ENCODE measurements around the gene CIB2. TPM values are rescaled to one million over a fixed set of nuclear protein-coding genes. Genes with fewer than 3 reads are reported as not detected.

The CIB2 gene
- total RNA-seq, 1 experiment from 2014 or later, result 17.3 TPM

- H3K4me1 ChIP-seq (ENCODE audit: control insufficient read depth in 1 of 2, insufficient read depth in 2 of 2, low read length in 2 of 2), result peaks cover 9 to 17% of the 10 kb centered on the region in 2 experiments; a peak in 3 of 4 replicates
- no peak overlapping the region for H3K27ac ChIP-seq (ENCODE audit: low read depth, low read length)
- TF ChIP-seq ZNF274 (IDR thresholded peaks at IDR 0.05; ENCODE audit: low read depth, low read length) (no peak), SP1 (IDR thresholded peaks at IDR 0.05; ENCODE audit: low read depth) (no peak), MAX (IDR thresholded peaks at IDR 0.05) (no peak), ZFX (IDR thresholded peaks at IDR 0.05) (no peak)
- H3K9me2 ChIP-seq (ENCODE audit: insufficient read depth), result no peaks in the 10 kb centered on the region
- H3K36me3 ChIP-seq (ENCODE audit: control insufficient read depth in 1 of 2, insufficient read depth in 2 of 2, low read length in 2 of 2), result no peaks in the 10 kb centered on the region
- no peaks in the 10 kb centered on the region for H3K79me2 ChIP-seq (ENCODE audit: insufficient read depth, low read length)
- intact Hi-C loops (cut with micrococcal nuclease), result no loop called here
- ChIA-PET RAD21 (ENCODE audit: low non-redundant PET in 1 of 2, low total read pairs in 2 of 2, uncharacterized antibody in 2 of 2, unreplicated experiment in 2 of 2) (no interaction called here), CTCF (no interaction called here), POLR2A (no interaction called here)
- no peaks in the 10 kb centered on the region for H3K9me3 ChIP-seq (ENCODE audit: control insufficient read depth in 1 of 2, insufficient read depth in 1 of 2, low read depth in 1 of 2, low read length in 2 of 2)
- H4K20me1 ChIP-seq (ENCODE audit: insufficient read depth), result no peaks in the 10 kb centered on the region
- H3K27me3 ChIP-seq (ENCODE audit: insufficient read depth, low read length), result no peaks in the 10 kb centered on the region
- no TSS peak for BruUV-seq (replicated peaks)
- ATAC-seq, result no peak
- H2AFZ ChIP-seq (ENCODE audit: low read depth, low read length, poor library complexity, severe bottlenecking), result no peak overlapping the region
- no peak overlapping the region for H3K4me3 ChIP-seq (replicated peaks in 1 of 2; ENCODE audit: low read depth in 1 of 2, low read length in 2 of 2)
- H3K4me2 ChIP-seq (ENCODE audit: low read length), result no peak overlapping the region
- DNase-seq (ENCODE audit: low read depth, low spot score), result no peak
- no peak overlapping the region for H3K9ac ChIP-seq (ENCODE audit: low read length)
Observed at GRCh38 chr15:78125267-78125666, 6.0 kb downstream of the CIB2 start.

DNA sequence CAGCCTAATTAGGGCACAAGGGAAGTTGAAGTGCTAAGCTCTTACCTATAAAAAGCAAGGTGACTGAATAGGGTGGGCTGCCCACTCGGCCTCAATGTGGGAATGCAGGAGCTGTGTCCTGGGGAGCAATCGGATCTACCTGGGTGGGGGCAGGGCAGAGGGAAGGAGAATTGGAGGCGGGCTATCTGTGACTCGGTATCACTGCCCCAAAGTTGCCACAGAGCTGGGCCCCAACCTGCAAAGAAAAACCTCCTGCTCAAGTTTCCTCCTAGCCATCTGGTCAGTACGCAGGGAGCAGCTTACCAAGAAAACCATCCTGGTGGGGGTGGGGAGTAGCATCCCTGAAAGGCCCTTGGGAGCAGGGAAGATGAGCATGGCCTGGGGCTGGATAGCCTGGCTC is 10.7 kb downstream of the CIB2 start:
- Histone ChIP-seq H4K20me1 (ENCODE audit: insufficient read depth) (no peaks in the 10 kb centered on the region), H3K79me2 (ENCODE audit: insufficient read depth, low read length) (no peaks in the 10 kb centered on the region), H2AFZ (ENCODE audit: low read depth, low read length, poor library complexity, severe bottlenecking) (no peak overlapping the region), H3K9ac (ENCODE audit: low read length) (no peak overlapping the region), H3K4me1 (ENCODE audit: control insufficient read depth in 1 of 2, insufficient read depth in 2 of 2, low read length in 2 of 2) (no peaks in the 10 kb centered on the region), H3K27me3 (ENCODE audit: insufficient read depth, low read length) (no peaks in the 10 kb centered on the region), H3K27ac (ENCODE audit: low read depth, low read length) (no peak overlapping the region), H3K4me3 (replicated peaks in 1 of 2; ENCODE audit: low read depth in 1 of 2, low read length in 2 of 2) (no peak overlapping the region), H3K36me3 (ENCODE audit: control insufficient read depth in 1 of 2, insufficient read depth in 2 of 2, low read length in 2 of 2) (no peaks in the 10 kb centered on the region), H3K4me2 (ENCODE audit: low read length) (no peak overlapping the region), H3K9me3 (ENCODE audit: control insufficient read depth in 1 of 2, insufficient read depth in 1 of 2, low read depth in 1 of 2, low read length in 2 of 2) (no peaks in the 10 kb centered on the region), H3K9me2 (ENCODE audit: insufficient read depth) (no peaks in the 10 kb centered on the region)
- intact Hi-C loops (cut with micrococcal nuclease), result no loop called here
- RAD21 ChIA-PET (ENCODE audit: low non-redundant PET in 1 of 2, low total read pairs in 2 of 2, uncharacterized antibody in 2 of 2, unreplicated experiment in 2 of 2), result no interaction called here
- no peak for ATAC-seq
- no peak for DNase-seq (ENCODE audit: low read depth, low spot score)
- CTCF ChIA-PET, result no interaction called here
- POLR2A ChIA-PET, result no interaction called here
- BruUV-seq (replicated peaks), result no TSS peak
- no peak for TF ChIP-seq FOSL1 (IDR thresholded peaks at IDR 0.05; ENCODE audit: low read depth)
- no peak for TF ChIP-seq RAD21 (IDR thresholded peaks at IDR 0.05; ENCODE audit: low read depth)
- TF ChIP-seq, protein P1, sequence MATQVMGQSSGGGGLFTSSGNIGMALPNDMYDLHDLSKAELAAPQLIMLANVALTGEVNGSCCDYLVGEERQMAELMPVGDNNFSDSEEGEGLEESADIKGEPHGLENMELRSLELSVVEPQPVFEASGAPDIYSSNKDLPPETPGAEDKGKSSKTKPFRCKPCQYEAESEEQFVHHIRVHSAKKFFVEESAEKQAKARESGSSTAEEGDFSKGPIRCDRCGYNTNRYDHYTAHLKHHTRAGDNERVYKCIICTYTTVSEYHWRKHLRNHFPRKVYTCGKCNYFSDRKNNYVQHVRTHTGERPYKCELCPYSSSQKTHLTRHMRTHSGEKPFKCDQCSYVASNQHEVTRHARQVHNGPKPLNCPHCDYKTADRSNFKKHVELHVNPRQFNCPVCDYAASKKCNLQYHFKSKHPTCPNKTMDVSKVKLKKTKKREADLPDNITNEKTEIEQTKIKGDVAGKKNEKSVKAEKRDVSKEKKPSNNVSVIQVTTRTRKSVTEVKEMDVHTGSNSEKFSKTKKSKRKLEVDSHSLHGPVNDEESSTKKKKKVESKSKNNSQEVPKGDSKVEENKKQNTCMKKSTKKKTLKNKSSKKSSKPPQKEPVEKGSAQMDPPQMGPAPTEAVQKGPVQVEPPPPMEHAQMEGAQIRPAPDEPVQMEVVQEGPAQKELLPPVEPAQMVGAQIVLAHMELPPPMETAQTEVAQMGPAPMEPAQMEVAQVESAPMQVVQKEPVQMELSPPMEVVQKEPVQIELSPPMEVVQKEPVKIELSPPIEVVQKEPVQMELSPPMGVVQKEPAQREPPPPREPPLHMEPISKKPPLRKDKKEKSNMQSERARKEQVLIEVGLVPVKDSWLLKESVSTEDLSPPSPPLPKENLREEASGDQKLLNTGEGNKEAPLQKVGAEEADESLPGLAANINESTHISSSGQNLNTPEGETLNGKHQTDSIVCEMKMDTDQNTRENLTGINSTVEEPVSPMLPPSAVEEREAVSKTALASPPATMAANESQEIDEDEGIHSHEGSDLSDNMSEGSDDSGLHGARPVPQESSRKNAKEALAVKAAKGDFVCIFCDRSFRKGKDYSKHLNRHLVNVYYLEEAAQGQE (IDR thresholded peaks at IDR 0.05; ENCODE audit: low read depth), result no peak
- no peak for TF ChIP-seq SRF (IDR thresholded peaks at IDR 0.05; ENCODE audit: low read depth)
- no peak for TF ChIP-seq EZH2phosphoT487 (IDR thresholded peaks at IDR 0.05; ENCODE audit: borderline replicate concordance)
- no peak for TF ChIP-seq ZNF274 (IDR thresholded peaks at IDR 0.05; ENCODE audit: low read depth, low read length)
- no peak for TF ChIP-seq POLR2A (IDR thresholded peaks at IDR 0.05; ENCODE audit: borderline replicate concordance, extremely low read depth, insufficient read depth, insufficient read length)
- no peak for TF ChIP-seq JUND (IDR thresholded peaks at IDR 0.05)
- no peak for TF ChIP-seq CBX3 (IDR thresholded peaks at IDR 0.05; ENCODE audit: low read depth)
- no peak for TF ChIP-seq MAX (IDR thresholded peaks at IDR 0.05)
- TF ChIP-seq, protein P2, sequence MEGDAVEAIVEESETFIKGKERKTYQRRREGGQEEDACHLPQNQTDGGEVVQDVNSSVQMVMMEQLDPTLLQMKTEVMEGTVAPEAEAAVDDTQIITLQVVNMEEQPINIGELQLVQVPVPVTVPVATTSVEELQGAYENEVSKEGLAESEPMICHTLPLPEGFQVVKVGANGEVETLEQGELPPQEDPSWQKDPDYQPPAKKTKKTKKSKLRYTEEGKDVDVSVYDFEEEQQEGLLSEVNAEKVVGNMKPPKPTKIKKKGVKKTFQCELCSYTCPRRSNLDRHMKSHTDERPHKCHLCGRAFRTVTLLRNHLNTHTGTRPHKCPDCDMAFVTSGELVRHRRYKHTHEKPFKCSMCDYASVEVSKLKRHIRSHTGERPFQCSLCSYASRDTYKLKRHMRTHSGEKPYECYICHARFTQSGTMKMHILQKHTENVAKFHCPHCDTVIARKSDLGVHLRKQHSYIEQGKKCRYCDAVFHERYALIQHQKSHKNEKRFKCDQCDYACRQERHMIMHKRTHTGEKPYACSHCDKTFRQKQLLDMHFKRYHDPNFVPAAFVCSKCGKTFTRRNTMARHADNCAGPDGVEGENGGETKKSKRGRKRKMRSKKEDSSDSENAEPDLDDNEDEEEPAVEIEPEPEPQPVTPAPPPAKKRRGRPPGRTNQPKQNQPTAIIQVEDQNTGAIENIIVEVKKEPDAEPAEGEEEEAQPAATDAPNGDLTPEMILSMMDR (IDR thresholded peaks at IDR 0.05 in 2 of 3, conservative IDR thresholded peaks at IDR 0.05 in 1 of 3; ENCODE audit: borderline replicate concordance in 1 of 3, insufficient read depth in 1 of 3, low read depth in 2 of 3, low read length in 2 of 3), result no peak
- no peak for TF ChIP-seq ZFX (IDR thresholded peaks at IDR 0.05)
- TF ChIP-seq EZH2 (IDR thresholded peaks at IDR 0.05), result no peak
- TF ChIP-seq YY1 (IDR thresholded peaks at IDR 0.05; ENCODE audit: extremely low read depth, insufficient replicate concordance, low read depth, low read length), result no peak
- TF ChIP-seq SP1 (IDR thresholded peaks at IDR 0.05; ENCODE audit: low read depth), result no peak

Measured in HCT116 (cell line).